Urinary bladder (tissue), 4 donors: ENCODE data around the gene PCDHB1. TPM values are rescaled to one million over a fixed set of nuclear protein-coding genes. Genes with fewer than 3 reads are reported as not detected.

ENCODE experiments used
- DNase-seq: peaks from one replicate; pipeline ENCODE4 v3.0.0-alpha.2; 2015; ENCODE audit errors: extremely low spot score
- H3K27ac ChIP-seq: one replicate; pipeline ENCODE4 v1.5.1; 2013; ENCODE audit warnings: low read depth, mild to moderate bottlenecking, moderate library complexity
- H3K36me3 ChIP-seq: one replicate; pipeline ENCODE4 v1.6.1; 2013; ENCODE audit warnings: mild to moderate bottlenecking, moderate library complexity; ENCODE audit not compliant: insufficient read depth
- H3K4me1 ChIP-seq: one replicate; pipeline ENCODE4 v1.6.1; 2013; ENCODE audit warnings: mild to moderate bottlenecking, moderate library complexity; ENCODE audit not compliant: insufficient read depth
- H3K4me3 ChIP-seq: one replicate; pipeline ENCODE4 v1.5.1; 2013; ENCODE audit warnings: low read depth, low read length
- WGBS: extraction: QIAGEN DNeasy Blood & Tissue Kit; methylation state at CpG from one replicate; pipeline ENCODE4 v1.1.7; 2013; 5-methylcytosine and 5-hydroxymethylcytosine counted together
- polyA plus RNA-seq: library from polyadenylated mRNA; stranded (reverse); fragments of 200-250 nt; gene quantifications from one replicate; pipeline ENCODE4 v1.2.3, GENCODE V29; 2013
- total RNA-seq: library from RNA; depleted of rRNA; stranded (reverse); fragments of >200 nt; gene quantifications from one replicate; pipeline ENCODE4 v1.2.3, GENCODE V29; 2014
- donor health status: healthy with polysubstance abuse.
- donor health status: healthy.

Gene PCDHB1, protein sequence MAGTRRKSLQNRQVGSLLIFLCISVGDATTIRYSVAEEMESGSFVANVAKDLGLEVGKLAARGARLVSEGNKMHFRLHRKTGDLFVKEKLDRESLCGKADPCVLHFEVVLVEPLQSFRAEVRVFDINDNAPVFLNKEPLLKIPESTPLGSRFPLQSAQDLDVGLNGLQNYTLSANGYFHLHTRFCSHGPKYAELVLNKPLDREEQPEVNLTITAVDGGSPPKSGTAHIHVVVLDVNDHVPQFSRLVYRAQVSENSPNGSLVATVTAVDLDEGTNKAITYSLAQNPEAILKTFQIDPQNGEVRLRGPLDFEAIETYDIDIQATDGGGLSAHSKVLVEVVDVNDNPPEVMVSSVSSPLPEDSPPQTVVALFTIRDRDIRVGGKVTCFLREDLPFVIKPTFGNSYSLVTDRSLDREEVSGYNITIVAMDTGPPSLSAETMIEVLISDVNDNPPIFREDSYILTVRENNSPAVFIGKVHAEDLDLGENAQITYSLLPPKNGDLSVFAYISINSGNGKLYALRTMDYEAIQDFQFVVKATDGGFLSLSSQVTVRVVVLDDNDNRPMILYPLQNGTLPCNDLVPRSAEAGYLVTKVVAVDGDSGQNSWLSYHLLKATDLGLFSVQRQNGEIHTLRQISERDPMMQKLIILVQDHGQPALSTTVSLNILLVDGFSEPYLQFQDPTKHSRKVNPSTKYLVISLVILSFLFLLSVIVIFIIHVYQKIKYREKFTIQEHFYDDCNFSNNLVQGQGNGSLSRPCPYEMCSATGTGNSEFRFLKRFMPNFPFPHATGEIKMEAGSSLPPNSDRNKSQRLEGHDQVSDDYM
- total RNA-seq (0.16 TPM), polyA plus RNA-seq (0.01 TPM)

DNA sequence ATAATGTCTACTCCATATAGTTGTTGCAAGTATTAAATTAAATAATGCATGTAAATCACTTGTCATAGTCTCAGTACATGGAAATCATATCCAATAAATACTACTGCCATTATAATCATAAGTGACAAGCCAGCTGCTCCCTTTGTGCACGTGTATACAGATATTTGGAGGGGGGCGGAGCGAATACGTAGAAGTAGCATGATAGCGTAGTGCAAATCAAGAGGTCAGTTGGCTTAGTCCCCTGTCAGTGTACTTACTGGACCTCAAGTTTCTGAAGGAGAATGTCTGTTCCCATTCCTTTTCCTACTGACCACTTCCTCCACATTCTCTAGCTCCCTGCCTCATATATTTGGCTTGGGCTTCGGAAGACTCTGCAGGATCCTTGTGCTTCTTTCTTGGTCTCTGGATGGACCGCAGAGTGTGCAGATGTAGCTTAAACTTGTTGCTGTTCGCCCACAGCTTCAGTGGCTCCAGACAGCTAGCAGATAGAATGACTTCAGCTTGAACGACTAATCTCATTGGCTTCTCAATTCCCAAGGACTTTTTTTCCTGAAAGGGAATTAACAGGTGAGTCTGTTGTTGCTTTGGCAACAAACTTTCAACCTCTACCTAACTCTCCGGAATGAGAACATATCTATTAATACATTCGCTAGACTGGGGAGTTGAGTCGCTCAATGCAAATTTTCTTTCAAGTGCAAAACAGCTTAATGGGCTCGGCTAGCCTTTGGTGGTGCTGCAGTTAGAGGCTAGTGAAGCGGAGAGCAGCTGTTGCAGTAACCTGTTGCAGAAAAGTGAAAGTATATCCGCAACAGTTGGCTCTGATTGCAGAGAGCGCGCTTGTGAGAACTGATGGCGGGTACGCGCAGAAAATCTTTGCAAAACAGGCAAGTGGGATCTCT, at the start of gene PCDHB1:
Gene PCDHB1 (plus strand): TSS at position 753 of the 899 bp plus-strand sequence. CDS start 97 bp downstream, at position 850.
- WGBS: 18% methylated on average over 20 of the region's 20 CpGs
- DNase-seq: no peak
- Histone ChIP-seq H3K4me1 (no peaks in the 10 kb centered on the region), H3K36me3 (no peaks in the 10 kb centered on the region), H3K27ac (no peak within 1 kb of the TSS), H3K4me3 (peak within 1 kb of the TSS; percentile 35)

DNA sequence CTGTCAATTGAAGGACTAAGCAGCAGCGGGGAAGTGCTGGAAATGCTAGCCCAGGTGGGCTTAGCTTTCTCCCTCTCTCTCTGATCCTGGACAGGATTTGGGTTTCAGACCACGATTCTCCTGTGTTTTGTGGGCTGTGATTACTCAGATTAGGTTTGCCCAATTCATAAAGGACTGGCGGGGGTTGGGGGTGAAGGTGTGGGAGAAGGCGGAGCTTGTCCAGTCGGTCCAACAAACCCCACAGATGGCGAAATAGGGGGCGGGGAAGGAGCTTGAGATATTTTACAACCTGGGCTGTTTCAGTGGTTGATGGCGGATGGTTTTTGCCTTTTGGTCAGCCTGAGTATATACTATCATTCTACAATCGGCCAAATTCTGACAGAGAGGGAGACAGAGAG, 49.7 kb upstream of the PCDHB1 start:
- Histone ChIP-seq H3K4me1 (no peaks in the 10 kb centered on the region), H3K4me3 (peak overlapping the region; percentile 39), H3K36me3 (no peaks in the 10 kb centered on the region), H3K27ac (peak overlapping the region; percentile 30)
- no peak for DNase-seq
- WGBS: 4% methylated on average over 9 of the region's 9 CpGs

DNA sequence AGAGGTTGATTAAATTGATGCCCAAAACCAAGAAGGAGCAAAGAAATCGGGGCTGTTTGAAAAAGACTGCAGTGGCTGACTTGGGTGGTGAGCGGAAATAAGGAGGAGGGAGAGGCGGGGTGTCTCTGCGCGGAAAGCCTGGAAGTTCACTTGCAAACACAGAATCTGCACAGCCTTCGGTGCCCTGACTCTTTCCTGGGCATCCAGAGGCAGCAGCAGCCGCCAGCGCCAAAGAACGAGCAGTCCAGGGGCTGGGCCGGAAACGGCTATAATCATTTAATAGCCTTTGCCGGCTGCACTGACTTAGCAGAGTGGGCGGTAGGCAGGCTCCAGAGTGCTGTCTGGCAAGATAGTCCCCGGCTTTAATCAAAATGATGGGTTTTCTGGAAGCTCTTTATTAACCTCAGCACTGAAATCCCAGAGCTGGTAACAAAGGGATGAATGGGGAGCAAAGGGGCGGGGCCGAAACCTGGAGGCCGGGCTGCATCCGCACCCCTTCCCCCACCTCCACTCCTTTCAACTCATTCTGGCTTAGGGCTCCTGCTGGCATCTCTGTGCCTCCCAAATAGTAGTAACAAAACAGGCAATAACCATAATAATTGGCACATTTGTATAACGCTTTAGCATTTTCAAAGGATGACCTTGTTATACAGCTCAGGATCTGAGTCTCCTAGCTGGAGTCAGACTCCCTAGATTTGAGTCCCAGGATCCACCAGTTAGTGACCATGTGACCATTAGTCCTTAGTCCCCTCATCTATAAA, 49.1 kb upstream of the PCDHB1 start:
- 1% methylated on average over 19 of the region's 19 CpGs for WGBS
- no peak for DNase-seq
- Histone ChIP-seq H3K4me1 (no peaks in the 10 kb centered on the region), H3K27ac (no peak overlapping the region), H3K36me3 (no peaks in the 10 kb centered on the region), H3K4me3 (peak overlapping the region; percentile 39)

DNA sequence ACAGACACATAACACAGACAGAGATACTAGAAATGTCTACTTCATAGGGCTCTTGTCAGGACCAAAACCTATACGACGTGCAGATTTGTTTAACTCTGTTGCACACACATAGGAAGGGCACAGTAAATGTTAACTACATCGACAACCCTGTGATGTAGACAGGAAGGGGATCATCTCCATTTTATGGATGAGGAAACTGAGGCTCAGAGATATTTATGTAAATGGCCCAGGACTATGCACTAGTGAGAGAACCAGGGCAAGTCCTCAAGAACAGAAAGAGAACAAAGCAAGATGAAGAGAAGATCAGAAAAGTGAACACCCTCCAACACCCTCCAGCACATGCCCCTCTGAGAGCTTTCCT, 48.6 kb upstream of the PCDHB1 start:
- 48% methylated on average over 3 of the region's 3 CpGs for WGBS
- no peak overlapping the region for H3K27ac ChIP-seq
- DNase-seq: no peak
- H3K4me3 ChIP-seq: no peak overlapping the region
- H3K36me3 ChIP-seq: no peaks in the 10 kb centered on the region
- H3K4me1 ChIP-seq: no peaks in the 10 kb centered on the region

DNA sequence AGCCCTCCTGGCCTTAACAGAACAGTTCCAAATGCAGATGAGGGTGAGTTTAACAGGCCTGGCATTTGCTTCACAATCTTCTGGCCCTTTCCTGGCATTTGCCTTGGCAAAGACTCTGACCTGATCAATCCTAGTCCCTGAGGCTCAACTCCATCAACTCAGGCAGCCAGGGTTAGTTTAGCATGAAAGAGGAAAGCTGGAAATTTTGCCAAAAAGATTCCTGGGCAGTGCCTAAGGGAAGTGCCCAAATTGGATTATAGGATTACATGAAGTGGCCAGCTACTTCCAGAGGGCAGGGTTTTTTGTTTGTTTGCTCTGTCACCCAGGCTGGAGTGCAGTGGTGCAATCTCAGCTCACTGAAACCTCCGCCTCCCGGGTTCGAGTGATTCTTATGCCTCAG, 48.1 kb upstream of the PCDHB1 start:
- no peak for DNase-seq
- WGBS: 93% methylated on average over 3 of the region's 3 CpGs
- Histone ChIP-seq H3K36me3 (no peaks in the 10 kb centered on the region), H3K27ac (no peak overlapping the region), H3K4me1 (no peaks in the 10 kb centered on the region), H3K4me3 (no peak overlapping the region)

DNA sequence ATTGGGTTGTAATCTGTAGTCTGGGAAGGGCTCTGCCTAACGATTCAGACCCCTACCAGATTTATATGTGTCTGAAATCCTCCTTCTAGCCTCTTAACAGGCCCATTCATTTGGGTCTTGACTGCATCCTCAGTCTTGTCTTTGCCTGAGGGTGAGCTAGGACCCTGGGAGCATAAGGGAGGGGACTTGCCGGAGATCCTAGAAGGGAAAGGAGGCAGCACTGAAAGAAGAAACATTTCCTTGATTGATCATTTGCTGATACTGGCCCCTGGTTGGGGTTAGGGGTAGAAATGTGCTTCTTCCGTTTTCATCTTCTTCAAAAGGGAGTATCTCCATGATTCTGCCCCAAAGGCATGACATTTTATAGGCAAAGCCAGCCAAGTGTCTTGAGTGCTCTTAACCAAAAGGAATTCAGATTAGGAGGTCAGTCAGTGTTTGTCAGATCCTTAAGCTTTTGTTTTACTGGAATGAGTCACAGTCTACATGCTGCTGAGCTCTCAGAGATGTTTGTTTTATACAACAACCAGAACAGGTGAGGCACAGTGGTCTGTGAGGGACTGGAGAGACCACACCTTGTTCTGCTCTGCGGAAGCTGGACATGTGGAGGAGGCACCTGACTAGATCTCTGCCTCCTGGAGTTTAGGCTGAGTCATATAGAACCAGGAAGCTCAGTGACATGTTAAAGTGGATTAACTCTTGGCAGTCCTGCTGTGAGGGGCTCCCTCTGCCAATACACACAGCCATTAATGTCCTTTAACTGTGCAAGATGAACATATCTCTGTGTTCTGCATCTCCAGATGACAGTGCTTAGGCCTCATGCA, 47.2 kb upstream of the PCDHB1 start:
- no peaks in the 10 kb centered on the region for H3K36me3 ChIP-seq
- no peaks in the 10 kb centered on the region for H3K4me1 ChIP-seq
- no peak overlapping the region for H3K4me3 ChIP-seq
- no peak for DNase-seq
- H3K27ac ChIP-seq: peak overlapping the region; percentile 15
- WGBS: 36% methylated on average over 4 of the region's 4 CpGs

DNA sequence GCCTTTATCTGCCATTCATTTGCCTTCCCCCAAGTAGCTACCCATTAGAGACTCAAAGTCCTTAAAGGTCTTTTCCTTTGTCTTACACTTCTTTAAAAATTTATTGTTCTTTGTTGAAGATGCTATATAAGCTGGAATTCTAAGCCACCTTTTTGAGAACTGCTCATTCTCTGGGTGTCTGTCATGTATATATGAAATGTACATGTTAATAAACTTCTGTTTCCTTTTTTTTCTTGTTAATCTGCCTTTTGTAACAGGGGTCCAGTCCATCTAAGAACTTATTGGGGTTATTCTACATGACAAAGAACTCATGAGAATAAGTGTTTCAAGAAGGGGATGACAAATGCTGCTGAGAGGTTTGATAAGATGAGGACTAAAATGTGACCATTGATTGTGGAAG, 43.4 kb upstream of the PCDHB1 start:
- no peaks in the 10 kb centered on the region for H3K4me1 ChIP-seq
- H3K27ac ChIP-seq: no peak overlapping the region
- H3K4me3 ChIP-seq: no peak overlapping the region
- no peaks in the 10 kb centered on the region for H3K36me3 ChIP-seq
- DNase-seq: no peak

DNA sequence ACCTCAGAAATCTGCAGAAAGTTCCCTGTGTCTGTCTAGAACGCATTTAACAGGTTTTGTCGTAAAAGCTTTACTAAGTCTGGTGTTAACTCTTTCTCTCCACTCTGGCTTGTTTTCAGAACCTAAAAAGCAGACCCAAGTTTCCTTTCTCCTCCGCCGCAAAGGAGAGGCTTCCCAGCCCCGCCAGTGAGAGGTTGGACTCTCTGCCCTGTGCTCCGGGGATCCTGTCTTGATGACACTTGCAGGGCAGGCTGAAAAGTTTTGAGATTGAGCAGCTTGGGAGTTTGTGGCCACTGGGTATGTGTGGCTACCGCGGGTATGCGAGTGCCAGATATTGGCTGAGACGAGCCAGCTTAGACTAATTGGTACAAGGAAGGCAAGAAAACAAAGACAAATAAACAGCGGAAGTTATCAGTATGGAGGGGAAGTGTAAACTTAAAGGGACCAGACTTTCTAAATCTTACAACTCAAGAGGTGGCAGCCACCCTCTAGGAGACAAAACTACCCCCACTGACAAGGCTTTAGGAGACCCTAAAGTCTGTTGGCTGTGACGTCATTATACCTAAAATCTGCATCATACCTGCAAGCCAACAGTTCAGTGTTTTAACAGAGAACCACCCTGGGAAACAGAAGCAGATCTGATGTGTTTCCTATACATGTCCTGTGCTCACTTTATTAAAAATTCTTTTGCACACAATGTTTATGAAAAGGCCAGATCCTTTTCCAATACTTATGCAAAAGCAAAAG, 41.0 kb upstream of the PCDHB1 start:
- H3K4me3 ChIP-seq: no peak overlapping the region
- H3K36me3 ChIP-seq: no peaks in the 10 kb centered on the region
- WGBS: 40% methylated on average over 12 of the region's 12 CpGs

DNA sequence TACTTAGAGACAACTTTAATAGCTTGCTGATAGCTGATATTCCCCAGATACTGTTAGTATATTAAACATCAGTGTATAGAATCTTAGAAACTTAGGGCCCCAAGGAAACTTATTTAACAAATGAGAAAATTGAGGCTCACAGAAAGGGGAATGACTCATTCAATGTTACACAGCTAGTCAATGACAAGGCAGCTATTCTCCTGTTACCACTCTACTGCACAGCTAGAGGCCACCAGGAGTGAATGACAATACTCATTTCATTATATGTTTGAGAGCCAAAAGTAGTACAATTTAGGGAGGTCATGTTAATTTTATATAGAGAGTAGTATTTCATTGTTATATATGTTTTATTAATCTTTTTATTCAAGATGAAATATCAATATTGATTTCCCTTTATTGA, 33.2 kb upstream of the PCDHB1 start:
- Histone ChIP-seq H3K4me1 (no peaks in the 10 kb centered on the region), H3K4me3 (no peak overlapping the region), H3K27ac (no peak overlapping the region), H3K36me3 (no peaks in the 10 kb centered on the region)
- DNase-seq: no peak

More for the DNA sequence above, 41.0 kb upstream of the PCDHB1 start:
- no peak for DNase-seq
- Histone ChIP-seq H3K27ac (no peak overlapping the region), H3K4me1 (no peaks in the 10 kb centered on the region)

DNA sequence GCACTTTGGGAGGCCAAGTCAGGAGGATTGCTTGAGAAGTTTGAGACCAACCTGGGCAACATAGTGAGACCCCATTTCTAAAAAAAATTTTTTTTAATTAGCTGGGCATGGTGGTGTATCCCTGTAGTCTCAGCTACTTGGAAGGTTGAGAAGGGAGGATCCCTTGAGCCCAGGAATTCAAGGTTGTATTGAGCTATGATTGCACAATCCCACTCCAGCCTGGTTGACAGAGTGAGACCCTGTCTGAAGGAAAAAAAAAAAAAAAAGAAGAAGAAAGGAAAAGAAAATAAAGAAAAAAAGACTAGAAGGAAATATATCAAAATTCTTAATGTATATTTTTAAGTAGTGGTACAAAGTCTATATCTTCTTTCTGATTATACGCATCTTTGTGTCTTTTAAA, 28.8 kb upstream of the PCDHB1 start:
- no peaks in the 10 kb centered on the region for H3K36me3 ChIP-seq
- 97% methylated on average over 1 of the region's 1 CpG for WGBS
- H3K4me3 ChIP-seq: no peak overlapping the region
- DNase-seq: no peak
- no peaks in the 10 kb centered on the region for H3K4me1 ChIP-seq
- H3K27ac ChIP-seq: no peak overlapping the region

DNA sequence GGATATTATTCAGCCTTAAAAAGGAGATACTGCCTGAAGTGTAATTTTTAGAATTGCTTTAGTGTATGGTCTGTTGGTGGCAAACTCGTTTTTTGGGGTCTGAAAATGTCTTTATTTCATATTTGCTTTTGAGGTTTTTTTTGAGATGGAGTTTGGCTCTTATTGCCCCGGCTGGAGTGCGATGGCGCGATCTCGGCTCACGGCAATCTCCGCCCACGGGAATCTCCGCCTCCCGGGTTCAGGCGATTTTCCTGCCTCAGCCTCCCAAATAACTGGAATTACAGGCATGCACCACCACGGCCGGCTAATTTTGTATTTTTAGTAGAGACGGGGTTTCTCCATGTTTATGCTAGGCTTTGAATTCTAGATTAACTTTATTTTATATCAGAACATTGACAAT, 20.2 kb upstream of the PCDHB1 start:
- 89% methylated on average over 15 of the region's 15 CpGs for WGBS
- no peak for DNase-seq
- no peak overlapping the region for H3K4me3 ChIP-seq
- H3K27ac ChIP-seq: no peak overlapping the region
- H3K36me3 ChIP-seq: no peaks in the 10 kb centered on the region
- no peaks in the 10 kb centered on the region for H3K4me1 ChIP-seq

DNA sequence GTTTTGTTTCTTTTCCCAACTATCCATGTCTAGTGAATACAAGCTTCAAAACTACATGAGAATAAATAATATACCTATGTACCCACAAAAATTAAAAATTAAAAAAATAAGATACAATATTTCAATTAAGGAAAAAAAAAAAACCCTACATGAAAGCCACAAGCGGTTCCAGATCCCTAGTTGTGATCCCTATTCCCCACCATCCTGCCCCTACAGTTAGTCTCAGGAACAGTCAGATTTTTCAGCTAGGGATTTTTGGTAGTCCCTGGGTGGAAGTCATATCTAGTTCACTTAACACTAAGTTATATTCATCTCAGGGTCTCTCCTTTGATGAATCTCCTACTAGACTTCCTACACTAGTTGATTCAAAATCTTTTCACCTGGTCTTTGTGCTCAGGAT, 18.5 kb upstream of the PCDHB1 start:
- Histone ChIP-seq H3K36me3 (no peaks in the 10 kb centered on the region), H3K4me1 (no peaks in the 10 kb centered on the region), H3K4me3 (no peak overlapping the region), H3K27ac (no peak overlapping the region)
- DNase-seq: no peak
- WGBS: 61% methylated on average over 1 of the region's 1 CpG
